Kidney epithelial cell (primary cell): Measurements from ENCODE around the gene SCUBE1. TPM values are rescaled to one million over a fixed set of nuclear protein-coding genes. Genes with fewer than 3 reads are reported as not detected.

ENCODE experiments used
- DNase-seq: peaks from one replicate; pipeline ENCODE4 v3.0.0-alpha.2; 2010; ENCODE audit warnings: low read depth
- H3K27me3 ChIP-seq: 2 replicates; pipeline ENCODE4 v1.6.0; 2011; ENCODE audit warnings: low read length; ENCODE audit not compliant: control insufficient read depth, insufficient read depth
- H3K36me3 ChIP-seq: 2 replicates; pipeline ENCODE4 v1.5.1; 2011; ENCODE audit warnings: low read length; ENCODE audit not compliant: control insufficient read depth, insufficient read depth
- H3K4me3 ChIP-seq: 2 replicates; pipeline ENCODE4 v1.5.1; 2011; ENCODE audit warnings: low read depth, mild to moderate bottlenecking, control low read depth, low read length
- CTCF ChIP-seq: IDR thresholded peaks from 2 replicates; pipeline ENCODE4 v1.5.1; 2011; ENCODE audit warnings: mild to moderate bottlenecking, moderate library complexity, low read length, control low read depth, inconsistent platforms; ENCODE audit not compliant: insufficient read depth, poor library complexity, severe bottlenecking
- total RNA-seq: library from RNA; depleted of rRNA; stranded (reverse); fragments of >200 nt; gene quantifications from 2 replicates; pipeline ENCODE4 v1.2.3, GENCODE V29; 2015

The SCUBE1 gene
- total RNA-seq, 1 donor from 2014 or later: 0.04 TPM

- DNase-seq: no peak
- Histone ChIP-seq H3K4me3 (no peak overlapping the region), H3K27me3 (peaks cover 31% of the 10 kb centered on the region), H3K36me3 (no peaks in the 10 kb centered on the region)
- no peak for TF ChIP-seq CTCF
These were observed 45.7 kb downstream of the SCUBE1 start for GRCh38 chr22:43297270-43298061.

GRCh38 chr22:43296276-43296902 lies 46.8 kb downstream of the SCUBE1 start:
- TF ChIP-seq CTCF: no peak
- H3K36me3 ChIP-seq: no peaks in the 10 kb centered on the region
- H3K4me3 ChIP-seq: no peak overlapping the region
- H3K27me3 ChIP-seq: peaks cover 34% of the 10 kb centered on the region
- no peak for DNase-seq

- no peak overlapping the region for H3K4me3 ChIP-seq
- peaks cover 27% of the 10 kb centered on the region for H3K27me3 ChIP-seq
- no peak for DNase-seq
- H3K36me3 ChIP-seq: no peaks in the 10 kb centered on the region
- TF ChIP-seq CTCF: no peak
These were observed 47.5 kb downstream of the SCUBE1 start for GRCh38 chr22:43295660-43296059.

- Histone ChIP-seq H3K27me3 (peaks cover 28% of the 10 kb centered on the region), H3K36me3 (no peaks in the 10 kb centered on the region), H3K4me3 (no peak overlapping the region)
- no peak for DNase-seq
- no peak for TF ChIP-seq CTCF
These were observed 48.0 kb downstream of the SCUBE1 start for GRCh38 chr22:43295173-43295572.

- Histone ChIP-seq H3K4me3 (no peak overlapping the region), H3K27me3 (peaks cover 28% of the 10 kb centered on the region), H3K36me3 (no peaks in the 10 kb centered on the region)
- no peak for TF ChIP-seq CTCF
- DNase-seq: no peak
These were observed 49.3 kb downstream of the SCUBE1 start for GRCh38 chr22:43293655-43294392.
